ENCODE results near the gene ZNF346.

The ZNF346 gene

GRCh38 chr5:177027665-177028064 is 5.2 kb downstream of the ZNF346 start:
- Histone ChIP-seq H3K36me3 (ENCODE audit: control insufficient read depth in 2 of 2, insufficient read depth in 1 of 2, low read length in 2 of 2) (peaks cover 46 to 51% of the 10 kb centered on the region in 2 experiments), H3K27ac (ENCODE audit: extremely low read depth, low read depth, low read length) (no peak overlapping the region), H3K4me1 (ENCODE audit: control insufficient read depth, insufficient read depth, low read length) (no peaks in the 10 kb centered on the region), H3K9me3 (ENCODE audit: control insufficient read depth, insufficient read depth, low read depth, low read length) (no peaks in the 10 kb centered on the region), H3K4me3 (ENCODE audit: low read depth, low read length) (no peak overlapping the region)
- ChIA-PET CTCF (interaction anchor here (0.6 kb wide), 1 partner anchor 40 kb away, joined by 3 read pairs; no protein-coding TSS in a partner anchor), POLR2A (interaction anchor here (0.5 to 1.7 kb wide), 5 partner anchors 8 to 325 kb away, joined by 3 to 10 read pairs (median 4); no protein-coding TSS in a partner anchor)
- TF ChIP-seq ELK4 (IDR thresholded peaks at IDR 0.05; ENCODE audit: borderline replicate concordance, low read depth, low read length) (no peak), ZNF121 (tag by site-specific recombination; IDR thresholded peaks at IDR 0.05) (peak; percentile 47; the same call in 1 of the 2 replicates)

DNA sequence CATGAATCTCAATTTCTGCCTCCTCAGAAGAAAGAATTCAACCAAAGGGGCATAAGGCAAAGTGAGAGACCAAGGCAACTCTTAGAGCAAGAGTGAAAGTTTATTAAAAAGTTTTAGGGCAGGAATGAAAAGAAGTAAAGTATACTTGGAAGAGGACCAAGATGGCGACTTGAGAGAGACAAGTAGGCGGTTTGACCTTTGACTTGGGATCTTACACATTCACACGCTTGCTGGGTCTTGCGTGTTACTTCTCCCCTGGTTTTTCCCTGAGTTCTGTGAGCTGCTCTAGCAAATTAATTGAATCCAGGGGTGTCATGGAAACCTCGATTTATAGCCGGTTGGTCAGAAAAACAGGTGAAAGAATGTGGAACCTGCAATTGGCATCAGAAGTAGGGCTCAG is 7.0 kb downstream of the ZNF346 start:
- Histone ChIP-seq H3K4me3 (ENCODE audit: low read depth, low read length) (no peak overlapping the region), H3K27ac (ENCODE audit: extremely low read depth, low read depth, low read length) (no peak overlapping the region), H3K9me3 (ENCODE audit: control insufficient read depth, insufficient read depth, low read depth, low read length) (no peaks in the 10 kb centered on the region), H3K36me3 (ENCODE audit: control insufficient read depth in 2 of 2, insufficient read depth in 1 of 2, low read length in 2 of 2) (peaks cover 50 to 53% of the 10 kb centered on the region in 2 experiments), H3K4me1 (ENCODE audit: control insufficient read depth, insufficient read depth, low read length) (no peaks in the 10 kb centered on the region)
- ChIA-PET CTCF (interaction anchor here (0.6 kb wide), 1 partner anchor 245 kb away, joined by 4 read pairs; no protein-coding TSS in a partner anchor), POLR2A (no interaction called here)
- TF ChIP-seq ZNF221 (tag by site-specific recombination; IDR thresholded peaks at IDR 0.05; ENCODE audit: borderline replicate concordance): no peak

- Histone ChIP-seq H3K4me1 (ENCODE audit: control insufficient read depth, insufficient read depth, low read length) (no peaks in the 10 kb centered on the region), H3K36me3 (ENCODE audit: control insufficient read depth in 2 of 2, insufficient read depth in 1 of 2, low read length in 2 of 2) (peaks cover 43 to 46% of the 10 kb centered on the region in 2 experiments), H3K9me3 (ENCODE audit: control insufficient read depth, insufficient read depth, low read depth, low read length) (no peaks in the 10 kb centered on the region), H3K27ac (ENCODE audit: extremely low read depth, low read depth, low read length) (no peak overlapping the region), H3K4me3 (ENCODE audit: low read depth, low read length) (no peak overlapping the region)
- ChIA-PET CTCF (no interaction called here), POLR2A (no interaction called here)
- peak; percentile 42; the same call in 1 of the 2 replicates for TF ChIP-seq GLIS1 (tag by site-specific recombination; IDR thresholded peaks at IDR 0.05)
- TF ChIP-seq ZIC2 (tag by site-specific recombination; IDR thresholded peaks at IDR 0.05): peak; percentile 95
- no peak for TF ChIP-seq ZNF221 (tag by site-specific recombination; IDR thresholded peaks at IDR 0.05; ENCODE audit: borderline replicate concordance)
- no peak for TF ChIP-seq SCRT1 (tag by site-specific recombination; IDR thresholded peaks at IDR 0.05; ENCODE audit: borderline replicate concordance)
- peak; percentile 95 for TF ChIP-seq ZBTB6 (tag by site-specific recombination; IDR thresholded peaks at IDR 0.05)
- TF ChIP-seq PRDM1 (tag by site-specific recombination; IDR thresholded peaks at IDR 0.05): no peak
Observed at GRCh38 chr5:177035976-177036375, 13.5 kb downstream of the ZNF346 start.

DNA sequence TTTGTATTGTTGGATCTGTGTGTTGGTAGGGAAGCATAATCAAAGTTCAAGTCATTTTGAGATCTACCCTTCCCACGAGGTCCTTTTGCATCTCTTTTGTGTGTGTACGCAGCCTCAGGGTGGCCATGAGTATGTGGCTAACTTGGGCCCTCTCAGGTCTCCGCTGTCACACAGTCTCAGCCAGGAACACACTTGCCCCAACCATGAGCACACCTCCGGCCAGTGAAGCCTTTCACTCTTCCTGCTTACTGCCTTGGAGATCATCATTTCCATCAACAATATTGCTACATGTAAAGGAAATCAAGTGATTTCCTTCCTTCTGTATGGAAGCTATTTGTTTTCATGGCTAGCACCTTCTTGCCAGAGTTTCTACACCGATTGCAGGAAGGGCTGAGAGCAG is 13.9 kb downstream of the ZNF346 start:
- H3K9me3 ChIP-seq (ENCODE audit: control insufficient read depth, insufficient read depth, low read depth, low read length): no peaks in the 10 kb centered on the region
- H3K36me3 ChIP-seq (ENCODE audit: control insufficient read depth in 2 of 2, insufficient read depth in 1 of 2, low read length in 2 of 2): peaks cover 45 to 46% of the 10 kb centered on the region in 2 experiments
- no peaks in the 10 kb centered on the region for H3K4me1 ChIP-seq (ENCODE audit: control insufficient read depth, insufficient read depth, low read length)
- no peak overlapping the region for H3K27ac ChIP-seq (ENCODE audit: extremely low read depth, low read depth, low read length)
- no peak overlapping the region for H3K4me3 ChIP-seq (ENCODE audit: low read depth, low read length)
- ChIA-PET POLR2A (no interaction called here), CTCF (no interaction called here)
- TF ChIP-seq, protein P1, sequence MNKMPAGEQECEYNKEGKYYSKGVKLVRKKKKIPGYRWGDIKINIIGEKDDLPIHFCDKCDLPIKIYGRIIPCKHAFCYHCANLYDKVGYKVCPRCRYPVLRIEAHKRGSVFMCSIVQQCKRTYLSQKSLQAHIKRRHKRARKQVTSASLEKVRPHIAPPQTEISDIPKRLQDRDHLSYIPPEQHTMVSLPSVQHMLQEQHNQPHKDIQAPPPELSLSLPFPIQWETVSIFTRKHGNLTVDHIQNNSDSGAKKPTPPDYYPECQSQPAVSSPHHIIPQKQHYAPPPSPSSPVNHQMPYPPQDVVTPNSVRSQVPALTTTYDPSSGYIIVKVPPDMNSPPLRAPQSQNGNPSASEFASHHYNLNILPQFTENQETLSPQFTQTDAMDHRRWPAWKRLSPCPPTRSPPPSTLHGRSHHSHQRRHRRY (tag by site-specific recombination; IDR thresholded peaks at IDR 0.05): no peak
- TF ChIP-seq ZNF239 (tag by site-specific recombination; IDR thresholded peaks at IDR 0.05): no peak
- TF ChIP-seq, protein P2, sequence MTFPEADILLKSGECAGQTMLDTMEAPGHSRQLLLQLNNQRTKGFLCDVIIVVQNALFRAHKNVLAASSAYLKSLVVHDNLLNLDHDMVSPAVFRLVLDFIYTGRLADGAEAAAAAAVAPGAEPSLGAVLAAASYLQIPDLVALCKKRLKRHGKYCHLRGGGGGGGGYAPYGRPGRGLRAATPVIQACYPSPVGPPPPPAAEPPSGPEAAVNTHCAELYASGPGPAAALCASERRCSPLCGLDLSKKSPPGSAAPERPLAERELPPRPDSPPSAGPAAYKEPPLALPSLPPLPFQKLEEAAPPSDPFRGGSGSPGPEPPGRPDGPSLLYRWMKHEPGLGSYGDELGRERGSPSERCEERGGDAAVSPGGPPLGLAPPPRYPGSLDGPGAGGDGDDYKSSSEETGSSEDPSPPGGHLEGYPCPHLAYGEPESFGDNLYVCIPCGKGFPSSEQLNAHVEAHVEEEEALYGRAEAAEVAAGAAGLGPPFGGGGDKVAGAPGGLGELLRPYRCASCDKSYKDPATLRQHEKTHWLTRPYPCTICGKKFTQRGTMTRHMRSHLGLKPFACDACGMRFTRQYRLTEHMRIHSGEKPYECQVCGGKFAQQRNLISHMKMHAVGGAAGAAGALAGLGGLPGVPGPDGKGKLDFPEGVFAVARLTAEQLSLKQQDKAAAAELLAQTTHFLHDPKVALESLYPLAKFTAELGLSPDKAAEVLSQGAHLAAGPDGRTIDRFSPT (tag by site-specific recombination; IDR thresholded peaks at IDR 0.05): no peak
- TF ChIP-seq, protein P3, sequence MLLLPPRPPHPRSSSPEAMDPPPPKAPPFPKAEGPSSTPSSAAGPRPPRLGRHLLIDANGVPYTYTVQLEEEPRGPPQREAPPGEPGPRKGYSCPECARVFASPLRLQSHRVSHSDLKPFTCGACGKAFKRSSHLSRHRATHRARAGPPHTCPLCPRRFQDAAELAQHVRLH (tag by site-specific recombination; IDR thresholded peaks at IDR 0.05): no peak
- TF ChIP-seq ZNF548 (tag by site-specific recombination; IDR thresholded peaks at IDR 0.05): no peak
- TF ChIP-seq ZNF354C (tag by site-specific recombination; IDR thresholded peaks at IDR 0.05; ENCODE audit: borderline replicate concordance, low read depth): no peak
- TF ChIP-seq, protein P4, sequence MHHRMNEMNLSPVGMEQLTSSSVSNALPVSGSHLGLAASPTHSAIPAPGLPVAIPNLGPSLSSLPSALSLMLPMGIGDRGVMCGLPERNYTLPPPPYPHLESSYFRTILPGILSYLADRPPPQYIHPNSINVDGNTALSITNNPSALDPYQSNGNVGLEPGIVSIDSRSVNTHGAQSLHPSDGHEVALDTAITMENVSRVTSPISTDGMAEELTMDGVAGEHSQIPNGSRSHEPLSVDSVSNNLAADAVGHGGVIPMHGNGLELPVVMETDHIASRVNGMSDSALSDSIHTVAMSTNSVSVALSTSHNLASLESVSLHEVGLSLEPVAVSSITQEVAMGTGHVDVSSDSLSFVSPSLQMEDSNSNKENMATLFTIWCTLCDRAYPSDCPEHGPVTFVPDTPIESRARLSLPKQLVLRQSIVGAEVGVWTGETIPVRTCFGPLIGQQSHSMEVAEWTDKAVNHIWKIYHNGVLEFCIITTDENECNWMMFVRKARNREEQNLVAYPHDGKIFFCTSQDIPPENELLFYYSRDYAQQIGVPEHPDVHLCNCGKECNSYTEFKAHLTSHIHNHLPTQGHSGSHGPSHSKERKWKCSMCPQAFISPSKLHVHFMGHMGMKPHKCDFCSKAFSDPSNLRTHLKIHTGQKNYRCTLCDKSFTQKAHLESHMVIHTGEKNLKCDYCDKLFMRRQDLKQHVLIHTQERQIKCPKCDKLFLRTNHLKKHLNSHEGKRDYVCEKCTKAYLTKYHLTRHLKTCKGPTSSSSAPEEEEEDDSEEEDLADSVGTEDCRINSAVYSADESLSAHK (tag by site-specific recombination; IDR thresholded peaks at IDR 0.05): no peak
- TF ChIP-seq ZNF544 (tag by site-specific recombination; IDR thresholded peaks at IDR 0.05): no peak

All from HEK293 (cell line).